Fibroblast of lung (primary cell): ENCODE measurements around the gene TAOK1. TPM values are rescaled to one million over a fixed set of nuclear protein-coding genes. Genes with fewer than 3 reads are reported as not detected.

Source experiments
- DNase-seq, 2 donors: peaks; one replicate each; pipeline versions ENCODE4 v3.0.0 to v3.0.0-alpha.2; 2010; ENCODE audit warnings: low read depth in 2 of 2
- H2AFZ ChIP-seq: 2 replicates; pipeline ENCODE4 v1.5.1; 2012; ENCODE audit warnings: low read length, control low read depth, inconsistent platforms
- H3K27ac ChIP-seq: 2 replicates; pipeline ENCODE4 v1.5.1; 2011; ENCODE audit warnings: low read length, control low read depth; ENCODE audit not compliant: insufficient read depth
- H3K27me3 ChIP-seq: 2 replicates; pipeline ENCODE4 v1.5.1; 2011; ENCODE audit warnings: mild to moderate bottlenecking, low read length; ENCODE audit not compliant: control insufficient read depth, insufficient read depth
- H3K36me3 ChIP-seq: 2 replicates; pipeline ENCODE4 v1.5.1; 2011; ENCODE audit warnings: low read length; ENCODE audit not compliant: control insufficient read depth, insufficient read depth
- H3K4me1 ChIP-seq: 2 replicates; pipeline ENCODE4 v1.5.1; 2011; ENCODE audit warnings: low read length; ENCODE audit not compliant: control insufficient read depth, insufficient read depth; ENCODE audit errors: extremely low read depth
- H3K4me2 ChIP-seq: 2 replicates; pipeline ENCODE4 v1.5.1; 2011; ENCODE audit warnings: low read length, control low read depth; ENCODE audit not compliant: insufficient read depth; ENCODE audit errors: extremely low read depth
- H3K4me3 ChIP-seq, 4 experiments: fragments of 200-600 bp in 1 of 4; sonication (generic) in 1 of 4; replicated peaks in 1 of 4; 2 replicates each; pipeline ENCODE4 v1.5.1; 2011 to 2016; ENCODE audit warnings: low read length in 4 of 4, low read depth in 3 of 4, mild to moderate bottlenecking in 3 of 4, control low read depth in 2 of 4, inconsistent platforms in 1 of 4, mixed read lengths in 1 of 4; ENCODE audit not compliant: insufficient read depth in 1 of 4; ENCODE audit errors: control extremely low read depth in 1 of 4
- H3K79me2 ChIP-seq: 2 replicates; pipeline ENCODE4 v1.5.1; 2012; ENCODE audit warnings: mild to moderate bottlenecking, low read length, inconsistent platforms; ENCODE audit not compliant: control insufficient read depth, insufficient read depth
- H3K9ac ChIP-seq: 2 replicates; pipeline ENCODE4 v1.5.1; 2011; ENCODE audit warnings: mild to moderate bottlenecking, low read length, control low read depth; ENCODE audit not compliant: insufficient read depth
- H3K9me3 ChIP-seq: 2 replicates; pipeline ENCODE4 v1.5.1; 2012; ENCODE audit warnings: low read depth, low read length; ENCODE audit not compliant: control insufficient read depth, insufficient read depth
- H4K20me1 ChIP-seq: 2 replicates; pipeline ENCODE4 v1.5.1; 2011; ENCODE audit warnings: low read length; ENCODE audit not compliant: control insufficient read depth, insufficient read depth; ENCODE audit errors: extremely low read depth
- CTCF ChIP-seq, 2 donors: IDR thresholded peaks in 1 of 2; conservative IDR thresholded peaks in 1 of 2; 1 replicate in 1 of 2; 2 replicates in 1 of 2; pipeline ENCODE4 v1.5.1; 2011 to 2012; ENCODE audit warnings: low read length in 2 of 2, control low read depth in 1 of 2, inconsistent platforms in 1 of 2, low read depth in 1 of 2, mild to moderate bottlenecking in 1 of 2
- EZH2 ChIP-seq: IDR thresholded peaks from 2 replicates; pipeline ENCODE4 v1.5.1; 2012; ENCODE audit warnings: low read length, control low read depth, mild to moderate bottlenecking; ENCODE audit errors: missing control alignments
- polyA plus RNA-seq, 2 donors: library from polyadenylated mRNA; depleted of rRNA in 1 of 2; stranded (reverse) in 1 of 2; unstranded in 1 of 2; fragments of >200 nt; gene quantifications; 2 replicates each; pipeline ENCODE4 v1.2.1, GENCODE V29; 2011 to 2012; ENCODE audit warnings: missing spikeins in 1 of 2
- total RNA-seq: library from RNA; depleted of rRNA; stranded (reverse); fragments of >200 nt; gene quantifications from 2 replicates; pipeline ENCODE4 v1.2.1, GENCODE V29; 2014

TAOK1 gene
- total and polyA plus RNA-seq, 2 donors (not counting 1 experiment from before 2014, with no cell fraction given) = 35.1 to 62.8 TPM

- H3K27me3 ChIP-seq = no peaks in the 10 kb centered on the region
- H4K20me1 ChIP-seq = no peaks in the 10 kb centered on the region
- no peaks in the 10 kb centered on the region for H3K9me3 ChIP-seq
- peaks cover 42% of the 10 kb centered on the region for H3K36me3 ChIP-seq
- peaks cover 12% of the 10 kb centered on the region for H3K4me1 ChIP-seq
- H2AFZ ChIP-seq = no peak overlapping the region
- H3K4me2 ChIP-seq = no peak overlapping the region
- no peak for DNase-seq
- H3K9ac ChIP-seq = no peak overlapping the region
- no peak for TF ChIP-seq CTCF (conservative IDR thresholded peaks at IDR 0.05 in 1 of 2, IDR thresholded peaks at IDR 0.05 in 1 of 2; ENCODE audit: low read depth in 1 of 2, low read length in 2 of 2)
- TF ChIP-seq EZH2 = no peak
- no peak overlapping the region for H3K27ac ChIP-seq
- H3K4me3 ChIP-seq = no peak overlapping the region
- H3K79me2 ChIP-seq = no peaks in the 10 kb centered on the region
These were observed 183.4 kb downstream of the TAOK1 start for GRCh38 chr17:29573558-29573869.

- no peak for TF ChIP-seq EZH2
- no peak for TF ChIP-seq CTCF (conservative IDR thresholded peaks at IDR 0.05 in 1 of 2, IDR thresholded peaks at IDR 0.05 in 1 of 2; ENCODE audit: low read depth in 1 of 2, low read length in 2 of 2)
- H3K9me3 ChIP-seq = no peaks in the 10 kb centered on the region
- H3K79me2 ChIP-seq = no peaks in the 10 kb centered on the region
- H3K9ac ChIP-seq = no peak overlapping the region
- no peak overlapping the region for H3K4me3 ChIP-seq
- H2AFZ ChIP-seq = no peak overlapping the region
- H3K36me3 ChIP-seq = peaks cover 44% of the 10 kb centered on the region
- H4K20me1 ChIP-seq = no peaks in the 10 kb centered on the region
- no peak overlapping the region for H3K27ac ChIP-seq
- no peaks in the 10 kb centered on the region for H3K27me3 ChIP-seq
- no peak overlapping the region for H3K4me2 ChIP-seq
- no peak for DNase-seq
- H3K4me1 ChIP-seq = peaks cover 12% of the 10 kb centered on the region
These were observed 183.9 kb downstream of the TAOK1 start for GRCh38 chr17:29573871-29574731.

- no peaks in the 10 kb centered on the region for H4K20me1 ChIP-seq
- H3K27ac ChIP-seq = no peak overlapping the region
- H3K9ac ChIP-seq = no peak overlapping the region
- H3K36me3 ChIP-seq = peaks cover 45% of the 10 kb centered on the region
- no peak overlapping the region for H3K4me3 ChIP-seq
- no peaks in the 10 kb centered on the region for H3K27me3 ChIP-seq
- H3K79me2 ChIP-seq = no peaks in the 10 kb centered on the region
- H2AFZ ChIP-seq = no peak overlapping the region
- DNase-seq = no peak
- H3K4me1 ChIP-seq = peaks cover 9% of the 10 kb centered on the region
- TF ChIP-seq EZH2 = no peak
- no peak for TF ChIP-seq CTCF (conservative IDR thresholded peaks at IDR 0.05 in 1 of 2, IDR thresholded peaks at IDR 0.05 in 1 of 2; ENCODE audit: low read depth in 1 of 2, low read length in 2 of 2)
- no peak overlapping the region for H3K4me2 ChIP-seq
- H3K9me3 ChIP-seq = no peaks in the 10 kb centered on the region
These were observed 184.8 kb downstream of the TAOK1 start for GRCh38 chr17:29574732-29575510.
